H1 (cell line): ENCODE results near the gene COL5A1. TPM values are rescaled to one million over a fixed set of nuclear protein-coding genes. Genes with fewer than 3 reads are reported as not detected.

ENCODE experiments used
- CTCF ChIA-PET: fragments of 300-600 bp; sonication (Branson Sonifier 250); formaldehyde crosslinking; loops from one replicate; lab custom pipeline; 2021; ENCODE audit not compliant: partially characterized antibody; lab: Charles Lee
- POLR2A ChIA-PET: fragments of 300-600 bp; sonication (Branson Sonifier 250); formaldehyde crosslinking; loops from one replicate; lab custom pipeline; 2021; ENCODE audit warnings: inconsistent platforms; ENCODE audit not compliant: partially characterized antibody; lab: Charles Lee
- DNase-seq, 2 experiments: peaks; one replicate each; pipeline versions ENCODE4 v3.0.0 to v3.0.0-alpha.2; 2010 to 2022; ENCODE audit warnings: low spot score in 2 of 2, low read depth in 1 of 2, mixed read lengths in 1 of 2
- FAIRE-seq: peaks from 2 replicates; lab custom pipeline; 2011; peaks lifted over from hg19 to GRCh38; lab: Jason Lieb, UNC
- H2AFZ ChIP-seq: 2 replicates; pipeline ENCODE4 v1.8.1; 2012; ENCODE audit warnings: low read length, inconsistent platforms
- H2AK5ac ChIP-seq: 2 replicates; pipeline ENCODE4 v1.6.1; 2013; ENCODE audit warnings: low read depth, low read length
- H2BK120ac ChIP-seq: replicated peaks from 2 replicates; pipeline ENCODE3; 2013; ENCODE audit warnings: low read depth, low read length, inconsistent platforms
- H2BK12ac ChIP-seq: 2 replicates; pipeline ENCODE4 v1.6.1; 2013; ENCODE audit warnings: low read depth, low read length
- H2BK15ac ChIP-seq: 2 replicates; pipeline ENCODE4 v1.6.1; 2013; ENCODE audit warnings: low read length
- H2BK20ac ChIP-seq: 2 replicates; pipeline ENCODE4 v1.6.1; 2013; ENCODE audit warnings: low read length
- H2BK5ac ChIP-seq: 2 replicates; pipeline ENCODE4 v1.6.1; 2013; ENCODE audit warnings: low read depth, low read length
- H3K14ac ChIP-seq: 2 replicates; pipeline ENCODE4 v1.6.1; 2013; ENCODE audit warnings: inconsistent platforms; ENCODE audit not compliant: insufficient read length
- H3K18ac ChIP-seq: 2 replicates; pipeline ENCODE4 v1.6.1; 2013; ENCODE audit warnings: low read length; ENCODE audit errors: extremely low read depth
- H3K23ac ChIP-seq: 2 replicates; pipeline ENCODE4 v1.6.1; 2013; ENCODE audit warnings: inconsistent platforms; ENCODE audit not compliant: insufficient read length
- H3K23me2 ChIP-seq: 2 replicates; pipeline ENCODE4 v1.6.1; 2013; ENCODE audit warnings: low read depth, low read length
- H3K27ac ChIP-seq: 2 replicates; pipeline ENCODE4 v1.6.1; 2011; ENCODE audit warnings: low read depth, low read length, inconsistent platforms
- H3K27me3 ChIP-seq, 4 experiments: replicated peaks in 1 of 4; 1 replicate in 1 of 4; 2 replicates in 3 of 4; pipeline versions ENCODE4 v1.6.1 to v1.8.1; 2011 to 2013; ENCODE audit warnings: low read length in 3 of 4, mild to moderate bottlenecking in 3 of 4, inconsistent platforms in 2 of 4, mixed read lengths in 2 of 4, moderate library complexity in 1 of 4; ENCODE audit not compliant: control insufficient read depth in 3 of 4, insufficient read depth in 3 of 4; ENCODE audit errors: extremely low read depth in 1 of 4
- H3K36me3 ChIP-seq, 4 experiments: 2 replicates each; pipeline versions ENCODE4 v1.6.1 to v1.8.1; 2011 to 2013; ENCODE audit warnings: mild to moderate bottlenecking in 4 of 4, low read length in 3 of 4, moderate library complexity in 2 of 4, control low read depth in 1 of 4, inconsistent platforms in 1 of 4; ENCODE audit not compliant: insufficient read depth in 4 of 4, control insufficient read depth in 2 of 4
- H3K4ac ChIP-seq: replicated peaks from 2 replicates; pipeline ENCODE3; 2013; ENCODE audit warnings: low read length, low read depth, mixed read lengths, inconsistent platforms; ENCODE audit not compliant: insufficient read length
- H3K4me1 ChIP-seq, 4 experiments: replicated peaks in 1 of 4; 1 replicate in 1 of 4; 2 replicates in 3 of 4; pipeline versions ENCODE4 v1.6.1 to v1.8.1; 2011 to 2013; ENCODE audit warnings: low read length in 3 of 4, inconsistent platforms in 2 of 4, mixed read lengths in 1 of 4; ENCODE audit not compliant: insufficient read depth in 4 of 4, control insufficient read depth in 3 of 4
- H3K4me2 ChIP-seq, 2 experiments: 2 replicates each; pipeline versions ENCODE4 v1.6.1 to v1.8.1; 2011 to 2013; ENCODE audit warnings: low read depth in 2 of 2, low read length in 2 of 2, control low read depth in 1 of 2, inconsistent platforms in 1 of 2, mild to moderate bottlenecking in 1 of 2; ENCODE audit not compliant: insufficient read depth in 1 of 2
- H3K4me3 ChIP-seq, 4 experiments: fragments of 200-600, 300-600 bp in 1 of 4; sonication (generic), shearing (Covaris generic), sonication (Bioruptor Twin) in 1 of 4; 2 replicates each; pipeline versions ENCODE4 v1.5.1 to v1.8.1; 2011 to 2016; ENCODE audit warnings: low read length in 4 of 4, low read depth in 3 of 4, control low read depth in 2 of 4, inconsistent platforms in 2 of 4, mild to moderate bottlenecking in 2 of 4, mixed read lengths in 1 of 4, moderate library complexity in 1 of 4; ENCODE audit not compliant: insufficient read depth in 2 of 4; ENCODE audit errors: extremely low read depth in 1 of 4
- H3K56ac ChIP-seq: replicated peaks from 2 replicates; pipeline ENCODE3; 2013; ENCODE audit warnings: low read depth, mild to moderate bottlenecking, mixed read lengths, low read length, inconsistent platforms; ENCODE audit not compliant: insufficient read length
- H3K79me1 ChIP-seq: 2 replicates; pipeline ENCODE4 v1.6.1; 2013; ENCODE audit warnings: low read depth, low read length, control low read depth
- H3K79me2 ChIP-seq, 2 experiments: 2 replicates each; pipeline versions ENCODE4 v1.6.1 to v1.8.1; 2012 to 2013; ENCODE audit warnings: low read length in 2 of 2, mild to moderate bottlenecking in 2 of 2, inconsistent platforms in 1 of 2; ENCODE audit not compliant: insufficient read depth in 2 of 2, control insufficient read depth in 1 of 2
- H3K9ac ChIP-seq, 4 experiments: replicated peaks in 1 of 4; 1 replicate in 1 of 4; 2 replicates in 3 of 4; pipeline versions ENCODE4 v1.6.1 to v1.8.1; 2011 to 2013; ENCODE audit warnings: low read depth in 3 of 4, low read length in 3 of 4, control low read depth in 2 of 4, mild to moderate bottlenecking in 2 of 4, moderate library complexity in 2 of 4, inconsistent platforms in 1 of 4; ENCODE audit errors: extremely low read depth in 1 of 4
- H3K9me3 ChIP-seq, 2 experiments: 2 replicates each; pipeline versions ENCODE4 v1.6.1 to v1.8.1; 2012 to 2013; ENCODE audit warnings: mild to moderate bottlenecking in 2 of 2, moderate library complexity in 2 of 2, control low read depth in 1 of 2, inconsistent platforms in 1 of 2, low read depth in 1 of 2, low read length in 1 of 2, mixed read lengths in 1 of 2; ENCODE audit not compliant: insufficient read depth in 2 of 2
- H4K20me1 ChIP-seq, 2 experiments: replicated peaks in 1 of 2; 2 replicates each; pipeline versions ENCODE3 to v1.8.1; 2011 to 2013; ENCODE audit warnings: inconsistent platforms in 2 of 2, low read length in 2 of 2, mild to moderate bottlenecking in 1 of 2; ENCODE audit not compliant: insufficient read depth in 2 of 2, control insufficient read depth in 1 of 2
- H4K5ac ChIP-seq: 2 replicates; pipeline ENCODE4 v1.6.1; 2013; ENCODE audit warnings: low read length, low read depth, mixed read lengths, inconsistent platforms; ENCODE audit not compliant: insufficient read length
- H4K8ac ChIP-seq: 2 replicates; pipeline ENCODE4 v1.8.0; 2013; ENCODE audit warnings: mild to moderate bottlenecking, moderate library complexity, low read length, inconsistent platforms; ENCODE audit not compliant: insufficient read depth; ENCODE audit errors: extremely low read depth
- H4K91ac ChIP-seq: replicated peaks from 2 replicates; pipeline ENCODE3; 2013; ENCODE audit warnings: low read length, mixed read lengths, inconsistent platforms; ENCODE audit not compliant: insufficient read length
- BACH1 ChIP-seq: IDR thresholded peaks from 2 replicates; pipeline ENCODE4 v1.6.1; 2012; ENCODE audit warnings: low read length, improper control_type of control experiment
- HDAC6 ChIP-seq: IDR thresholded peaks from one replicate; pipeline ENCODE4 v1.7.1; 2012; ENCODE audit warnings: low read depth, mild to moderate bottlenecking, inconsistent platforms, low read length, moderate library complexity
- SIX5 ChIP-seq: IDR thresholded peaks from 2 replicates; pipeline ENCODE4 v1.6.1; 2011; ENCODE audit warnings: mild to moderate bottlenecking, low read depth, low read length
- SUZ12 ChIP-seq: fragments of 200-600 bp; sonication (generic); IDR thresholded peaks from 2 replicates; pipeline ENCODE4 v1.6.1; 2012; ENCODE audit warnings: mild to moderate bottlenecking, inconsistent platforms, low read length, moderate library complexity, mixed read lengths
- TEAD4 ChIP-seq: IDR thresholded peaks from 2 replicates; pipeline ENCODE4 v1.6.1; 2012; ENCODE audit warnings: low read depth, low read length, inconsistent platforms, mixed read lengths
- WGBS, 2 experiments: shearing (Covaris generic) in 1 of 2; methylation state at CpG; one replicate each; pipeline versions ENCODE4 v1.1.6 to v1.1.7; 2013 to 2015; ENCODE audit warnings: low lambda C conversion rate in 2 of 2, mixed read lengths in 2 of 2, inconsistent platforms in 1 of 2, low coverage in 1 of 2, missing lambda C conversion rate in 1 of 2; ENCODE audit not compliant: insufficient replicate concordance in 2 of 2, insufficient coverage in 1 of 2, insufficient read length in 1 of 2; ENCODE audit errors: extremely low coverage in 1 of 2, missing lambda C conversion rate in 1 of 2; 5-methylcytosine and 5-hydroxymethylcytosine counted together
- polyA plus RNA-seq, 7 experiments: library from polyadenylated mRNA; depleted of rRNA in 3 of 7; stranded (reverse) in 5 of 7; unstranded in 2 of 7; fragments of >200 nt in 5 of 7; fragments of 200-250 nt in 2 of 7; gene quantifications; 1 replicate in 5 of 7; 2 replicates in 1 of 7; 4 replicates in 1 of 7; pipeline versions ENCODE4 v1.2.1 to v1.2.3, GENCODE V29; 2011 to 2013; ENCODE audit warnings: missing spikeins in 2 of 7, mixed read lengths in 2 of 7
- total RNA-seq: library from RNA; stranded (reverse); fragmentation: NEBNext Ultra II Directional; extraction: Animal tissue kit (Norgen Biotek cat#: 25700); gene quantifications from 2 replicates; pipeline ENCODE4 v1.2.1, GENCODE V29; 2021

The COL5A1 gene
- total and polyA plus RNA-seq, 2 of the 8 experiments (the other 6 are each of a cell fraction or from before 2014, with no cell fraction given): 3.8 to 12.0 TPM

- Histone ChIP-seq H3K4me3 (no peak overlapping the region), H4K5ac (no peak overlapping the region), H2AK5ac (no peak overlapping the region), H2BK12ac (no peak overlapping the region), H2AFZ (no peak overlapping the region), H3K79me2 (no peaks in the 10 kb centered on the region), H3K18ac (no peak overlapping the region), H3K79me1 (no peaks in the 10 kb centered on the region; the same call in 1 of the 2 replicates), H3K9me3 (peaks cover 0 to 2% of the 10 kb centered on the region in 2 experiments; a peak in 1 of 4 replicates), H3K23ac (no peak overlapping the region), H3K27me3 (no peaks in the 10 kb centered on the region), H2BK120ac (no peak overlapping the region), H2BK15ac (no peak overlapping the region), H4K91ac (no peak overlapping the region), H4K8ac (no peak overlapping the region), H3K56ac (no peak overlapping the region), H3K23me2 (peaks cover 12% of the 10 kb centered on the region; the same call in 1 of the 2 replicates), H4K20me1 (peaks cover 0 to 12% of the 10 kb centered on the region in 2 experiments), H3K36me3 (no peaks in the 10 kb centered on the region), H3K4ac (no peak overlapping the region), H3K4me1 (peaks cover 0 to 10% (median 7%) of the 10 kb centered on the region in 4 experiments; a peak in 5 of 7 replicates), H3K14ac (no peak overlapping the region), H3K27ac (no peak overlapping the region), H2BK20ac (no peak overlapping the region), H3K4me2 (no peak overlapping the region), H2BK5ac (no peak overlapping the region), H3K9ac (no peak overlapping the region)
- no peak for FAIRE-seq
- WGBS, 2 experiments: 92% methylated on average over 11 of the region's 11 CpGs; no CpG with 5 or more reads in 1 of the 2 experiments
- no peak for DNase-seq
- no peak for TF ChIP-seq SIX5
- TF ChIP-seq HDAC6: no peak
- TF ChIP-seq BACH1: no peak
- no peak for TF ChIP-seq SUZ12
- no peak for TF ChIP-seq TEAD4
- POLR2A ChIA-PET: no interaction called here
- CTCF ChIA-PET: interaction anchor here (1.0 to 2.5 kb wide), 7 partner anchors 8 to 206 kb away, joined by 3 to 7 read pairs (median 3); no protein-coding TSS in a partner anchor
Measured at GRCh38 chr9:134655101-134655500, 13.5 kb downstream of the COL5A1 start.
